GM23338 (cell line): Measurements from ENCODE around the gene LRRC26. TPM values are rescaled to one million over a fixed set of nuclear protein-coding genes. Genes with fewer than 3 reads are reported as not detected.

Source experiments
- ATAC-seq: fragments of 200-7000 bp; cut with Tn5 transposase; 3 replicates; pipeline ENCODE4 v1.9.1; 2020
- DNase-seq: peaks from one replicate; pipeline ENCODE4 v3.0.0-alpha.2; 2015; ENCODE audit warnings: low spot score
- H2AFZ ChIP-seq: fragments of 200-600 bp; sonication (generic); 2 replicates; pipeline ENCODE4 v1.8.0; 2016; ENCODE audit warnings: antibody characterized with exemption, mild to moderate bottlenecking, moderate library complexity
- H3F3A ChIP-seq: fragments of 200-600 bp; sonication (generic); replicated peaks from 2 replicates; pipeline ENCODE4 v1.8.0; 2017; ENCODE audit warnings: antibody characterized with exemption, mixed run types, low read depth
- H3K27ac ChIP-seq: fragments of 200-600 bp; sonication (generic); 2 replicates; pipeline ENCODE4 v1.6.1; 2016; ENCODE audit warnings: low read depth
- H3K27me3 ChIP-seq: fragments of 200-600 bp; sonication (generic); 2 replicates; pipeline ENCODE4 v1.8.0; 2016; ENCODE audit warnings: mild to moderate bottlenecking, mixed run types, moderate library complexity; ENCODE audit not compliant: insufficient read depth
- H3K36me3 ChIP-seq: fragments of 200-600 bp; sonication (generic); 2 replicates; pipeline ENCODE4 v1.8.0; 2016; ENCODE audit warnings: mild to moderate bottlenecking; ENCODE audit not compliant: insufficient read depth
- H3K4me1 ChIP-seq: fragments of 200-600 bp; sonication (generic); 2 replicates; pipeline ENCODE4 v1.8.0; 2016; ENCODE audit warnings: mild to moderate bottlenecking, moderate library complexity; ENCODE audit not compliant: insufficient read depth
- H3K4me2 ChIP-seq: fragments of 200-600 bp; sonication (generic); 2 replicates; pipeline ENCODE4 v1.7.1; 2017; ENCODE audit warnings: mixed run types
- H3K4me3 ChIP-seq: fragments of 200-600 bp; sonication (generic); 2 replicates; pipeline ENCODE4 v1.6.1; 2016; ENCODE audit warnings: mixed run types
- H3K79me2 ChIP-seq: fragments of 200-600 bp; sonication (generic); replicated peaks from 2 replicates; pipeline ENCODE4 v1.8.0; 2017; ENCODE audit warnings: mild to moderate bottlenecking; ENCODE audit not compliant: insufficient read depth
- H3K9me2 ChIP-seq: fragments of 200-600 bp; sonication (generic); 2 replicates; pipeline ENCODE4 v1.8.0; 2017; ENCODE audit not compliant: insufficient read depth
- H4K20me1 ChIP-seq: fragments of 200-600 bp; sonication (generic); replicated peaks from 2 replicates; pipeline ENCODE4 v1.8.0; 2017; ENCODE audit warnings: mild to moderate bottlenecking; ENCODE audit not compliant: insufficient read depth
- H3K27ac Mint-ChIP-seq: 2 replicates; pipeline ENCODE4 v1.8.0; 2020; ENCODE audit warnings: inconsistent platforms, mild to moderate bottlenecking, moderate library complexity, mixed read lengths
- H3K27me3 Mint-ChIP-seq: 3 replicates; pipeline ENCODE4 v1.8.0; 2022; ENCODE audit warnings: low read depth, mild to moderate bottlenecking, moderate library complexity, mixed read lengths, inconsistent platforms; ENCODE audit not compliant: insufficient read depth, poor library complexity
- H3K36me3 Mint-ChIP-seq: 3 replicates; pipeline ENCODE4 v1.8.0; 2021; ENCODE audit warnings: low read depth, mild to moderate bottlenecking, inconsistent platforms, moderate library complexity, mixed read lengths
- H3K4me1 Mint-ChIP-seq: 3 replicates; pipeline ENCODE4 v1.8.0; 2020; ENCODE audit warnings: mild to moderate bottlenecking, inconsistent platforms, mixed read lengths
- H3K4me3 Mint-ChIP-seq: 3 replicates; pipeline ENCODE4 v1.8.0; 2021; ENCODE audit warnings: moderate library complexity, mild to moderate bottlenecking, inconsistent platforms, mixed read lengths
- H3K9me3 Mint-ChIP-seq: 3 replicates; pipeline ENCODE4 v1.8.0; 2020; ENCODE audit warnings: moderate library complexity, mild to moderate bottlenecking, inconsistent platforms, mixed read lengths
- CREB1 ChIP-seq: fragments of 250-450 bp; sonication (Bioruptor Pico); IDR thresholded peaks from 2 replicates; pipeline ENCODE4 v1.5.0; 2020; ENCODE audit warnings: low read depth, mild to moderate bottlenecking, moderate library complexity
- CTCF ChIP-seq, 2 experiments: fragments of 200-600 bp in 1 of 2; sonication (generic) in 1 of 2; conservative IDR thresholded peaks; 2 replicates each; pipeline versions ENCODE4 v1.5.1 to v1.6.1; 2016 to 2017; ENCODE audit warnings: antibody characterized with exemption in 2 of 2, low read depth in 2 of 2, mild to moderate bottlenecking in 2 of 2, moderate library complexity in 1 of 2
- ETS1 ChIP-seq: IDR thresholded peaks from 2 replicates; pipeline ENCODE4 v1.6.1; 2016; ENCODE audit warnings: antibody characterized with exemption
- EZH2 ChIP-seq: fragments of 200-600 bp; sonication (generic); IDR thresholded peaks from one replicate; pipeline ENCODE4 v1.8.0; 2017; ENCODE audit warnings: antibody characterized with exemption, mild to moderate bottlenecking, low read depth; ENCODE audit not compliant: unreplicated experiment
- EZH2phosphoT487 ChIP-seq: fragments of 200-600 bp; sonication (generic); IDR thresholded peaks from one replicate; pipeline ENCODE4 v1.8.1; 2018; ENCODE audit warnings: antibody characterized with exemption; ENCODE audit not compliant: unreplicated experiment
- NANOG ChIP-seq: IDR thresholded peaks from 2 replicates; pipeline ENCODE4 v1.6.1; 2016; ENCODE audit warnings: antibody characterized with exemption, borderline replicate concordance
- POLR2AphosphoS5 ChIP-seq: IDR thresholded peaks from 2 replicates; pipeline ENCODE4 v1.6.1; 2016; ENCODE audit warnings: antibody characterized with exemption, low read depth
- REST ChIP-seq: IDR thresholded peaks from one replicate; pipeline ENCODE4 v1.6.1; 2018; ENCODE audit warnings: antibody characterized with exemption; ENCODE audit not compliant: unreplicated experiment
- STAT1 ChIP-seq: IDR thresholded peaks from one replicate; pipeline ENCODE4 v1.6.1; 2016; ENCODE audit warnings: antibody characterized with exemption; ENCODE audit not compliant: unreplicated experiment
- ZNF331 ChIP-seq: fragments of 250-450 bp; sonication (Bioruptor Pico); IDR thresholded peaks from 2 replicates; pipeline ENCODE4 v1.5.0; 2020; ENCODE audit warnings: low read depth, mild to moderate bottlenecking, moderate library complexity
- ZNF462 ChIP-seq: fragments of 250-450 bp; sonication (Bioruptor Pico); IDR thresholded peaks from 2 replicates; pipeline ENCODE4 v1.5.0; 2020; ENCODE audit warnings: mild to moderate bottlenecking, moderate library complexity
- polyA plus RNA-seq: library from polyadenylated mRNA; unstranded; fragments of >200 nt; fragmentation: Nextera tagmentation; extraction: Ambion mirVana; gene quantifications from 2 replicates; pipeline ENCODE4 v1.2.1, GENCODE V29; 2016
- total RNA-seq: library from RNA; depleted of rRNA; stranded (reverse); fragments of >200 nt; shearing (Covaris generic); gene quantifications from 2 replicates; pipeline ENCODE4 v1.2.3, GENCODE V29; 2014

LRRC26 gene
- total and polyA plus RNA-seq, 2 experiments from 2014 or later: 0.21 to 4.3 TPM

- TF ChIP-seq CREB1 (CRISPR knock-in tag): peak; percentile 100
Observed at GRCh38 chr9:137188490-137189296, 18.8 kb upstream of the LRRC26 start, which contains the start of the genes ANAPC2 and SSNA1 (continued).

GRCh38 chr9:137188086-137188489, 18.2 kb upstream of the LRRC26 start:
- H3K9me3 Mint-ChIP-seq: no peaks in the 10 kb centered on the region
- Histone ChIP-seq H3K27me3 (no peaks in the 10 kb centered on the region), H4K20me1 (peaks cover 5% of the 10 kb centered on the region; the same call in 1 of the 2 replicates), H2AFZ (peak overlapping the region; percentile 91; the same call in 1 of the 2 replicates), H3K36me3 (no peaks in the 10 kb centered on the region), H3K27ac (no peak overlapping the region), H3K9me2 (no peaks in the 10 kb centered on the region), H3K4me2 (peak overlapping the region; percentile 93), H3F3A (0 out of 2 replicates have a peak, but pooled peaks cover 4% of the 10 kb centered on the region), H3K4me1 (peaks cover 13% of the 10 kb centered on the region), H3K79me2 (peaks cover 25% of the 10 kb centered on the region), H3K4me3 (peak overlapping the region; percentile 94)
- H3K4me3 Mint-ChIP-seq: peak overlapping the region; percentile 91
- DNase-seq (no peak), ATAC-seq (peak; percentile 31)
- H3K4me1 Mint-ChIP-seq: peaks cover 9% of the 10 kb centered on the region
- peaks cover 13% of the 10 kb centered on the region for H3K27me3 Mint-ChIP-seq
- H3K27ac Mint-ChIP-seq: peak overlapping the region; percentile 84; the same call in 1 of the 2 replicates
- peaks cover 17% of the 10 kb centered on the region for H3K36me3 Mint-ChIP-seq
- no peak for TF ChIP-seq CREB1 (CRISPR knock-in tag)
- TF ChIP-seq STAT1: no peak
- TF ChIP-seq CTCF (conservative IDR thresholded peaks at IDR 0.05; ENCODE audit: low read depth in 2 of 2): no peak
- no peak for TF ChIP-seq ETS1
- TF ChIP-seq ZNF462: no peak
- TF ChIP-seq NANOG: no peak
- TF ChIP-seq EZH2: no peak
- no peak for TF ChIP-seq REST
- no peak for TF ChIP-seq ZNF331 (CRISPR knock-in tag)
- no peak for TF ChIP-seq EZH2phosphoT487
- no peak for TF ChIP-seq POLR2AphosphoS5
